ENCODE data around the gene MPZL1. TPM values are rescaled to one million over a fixed set of nuclear protein-coding genes. Genes with fewer than 3 reads are reported as not detected.

The MPZL1 gene
- total and polyA plus RNA-seq, 5 donors from 2014 or later, result 3.3 to 10.0 (median 8.4) TPM

DNA sequence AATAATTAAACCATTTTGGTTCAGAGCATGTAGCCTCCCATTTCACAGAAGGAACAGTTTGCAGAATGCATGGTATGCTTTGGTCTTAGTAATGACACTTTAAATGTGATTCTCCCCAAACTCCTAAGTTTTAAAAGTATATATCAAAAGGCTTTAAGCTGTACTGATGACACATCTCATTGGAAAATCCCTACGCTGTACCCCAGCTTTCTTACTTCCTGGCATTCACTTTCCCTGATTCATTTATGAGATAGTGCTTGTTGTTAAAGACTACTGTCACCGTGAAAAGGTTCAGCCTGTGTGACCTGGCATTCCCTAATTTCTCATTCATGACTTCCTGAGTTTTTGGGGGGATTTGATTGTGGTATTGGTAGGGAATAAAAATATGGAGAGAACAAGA lies 53.4 kb downstream of the MPZL1 start:
- no peaks in the 10 kb centered on the region for H3K9me3 ChIP-seq (ENCODE audit: control insufficient read depth in 2 of 2, low read length in 2 of 2)
- peaks cover 0 to 6% (median under 1%) of the 10 kb centered on the region in 4 donors for H3K4me1 Mint-ChIP-seq
- no peak overlapping the region for H3K27ac Mint-ChIP-seq
- H3K9me3 Mint-ChIP-seq, result peaks cover 0 to 3% (median 0%) of the 10 kb centered on the region in 7 donors
- H3K4me3 ChIP-seq (ENCODE audit: low read depth, low read length), result no peak overlapping the region
- ATAC-seq (ENCODE audit: low read depth in 2 of 2), result no peak
- H3K4me1 ChIP-seq (ENCODE audit: control insufficient read depth, insufficient read depth, low read length, poor library complexity, severe bottlenecking), result no peaks in the 10 kb centered on the region
- H3K27me3 ChIP-seq (ENCODE audit: control insufficient read depth, insufficient read depth, low read length), result no peaks in the 10 kb centered on the region
- DNase-seq, result no peak
- peaks cover 22% of the 10 kb centered on the region for H3K27me3 Mint-ChIP-seq
- no peaks in the 10 kb centered on the region for H3K36me3 ChIP-seq (ENCODE audit: control insufficient read depth, insufficient read depth, low read length)
- peaks cover 19% of the 10 kb centered on the region for H3K36me3 Mint-ChIP-seq
- H3K27ac ChIP-seq (ENCODE audit: insufficient read depth, low read length, poor library complexity, severe bottlenecking), result no peak overlapping the region
- H3K4me3 Mint-ChIP-seq, result no peak overlapping the region

DNA sequence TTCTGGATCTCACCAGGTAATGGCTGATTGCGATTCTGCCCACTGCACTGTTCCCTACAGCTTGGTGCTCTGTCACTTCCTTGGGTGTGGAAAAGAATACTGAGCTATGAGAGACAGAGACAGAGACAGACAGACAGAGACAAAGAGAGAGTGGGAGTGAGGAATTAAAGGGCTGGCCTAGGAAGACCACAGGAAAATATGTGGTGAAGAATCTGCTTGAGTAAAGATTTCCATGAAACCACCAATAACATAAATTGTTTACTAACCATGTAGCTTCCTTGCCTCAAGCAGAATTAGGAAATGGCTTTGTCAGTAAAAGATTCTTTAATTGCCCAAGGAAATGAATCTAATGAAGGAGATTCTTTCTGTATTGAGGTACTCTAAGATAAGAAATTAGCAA lies 54.4 kb downstream of the MPZL1 start:
- no peak for DNase-seq
- H3K27me3 ChIP-seq (ENCODE audit: control insufficient read depth, insufficient read depth, low read length), result no peaks in the 10 kb centered on the region

DNA sequence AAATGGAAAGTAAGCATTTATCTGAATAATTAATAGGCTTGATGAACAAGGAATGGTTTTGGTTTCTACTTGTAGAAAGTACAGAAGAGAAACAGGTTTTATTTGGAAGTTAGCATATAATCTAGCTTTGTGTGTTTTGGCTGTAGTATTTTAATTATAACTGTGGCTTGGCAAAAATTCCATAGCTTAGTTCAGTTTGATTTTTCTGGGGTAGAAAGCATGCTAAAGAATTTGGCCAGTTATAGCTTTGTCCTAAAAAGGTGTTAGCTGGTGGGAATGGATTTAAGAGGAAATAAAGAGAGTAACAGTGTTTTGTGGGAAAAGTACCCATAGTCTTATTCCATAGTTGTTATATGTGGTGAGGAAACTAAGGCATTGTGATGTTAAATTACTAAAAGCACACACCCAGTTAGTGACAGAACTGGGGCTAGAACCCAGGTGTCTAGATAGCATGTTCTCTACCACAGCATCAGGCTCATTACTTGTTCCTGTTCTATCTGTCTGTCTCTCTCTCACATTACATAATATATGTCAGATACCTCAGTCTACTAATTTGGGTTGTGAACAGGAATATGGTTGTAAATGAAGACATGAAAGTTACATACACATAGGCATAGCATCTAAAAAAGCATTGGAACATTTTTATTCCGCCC lies 55.0 kb downstream of the MPZL1 start:
- H3K4me3 Mint-ChIP-seq, result no peak overlapping the region
- DNase-seq, result no peak
- H3K27me3 Mint-ChIP-seq, result peaks cover 28% of the 10 kb centered on the region
- Histone ChIP-seq H3K36me3 (ENCODE audit: control insufficient read depth, insufficient read depth, low read length) (no peaks in the 10 kb centered on the region), H3K4me1 (ENCODE audit: control insufficient read depth, insufficient read depth, low read length, poor library complexity, severe bottlenecking) (no peaks in the 10 kb centered on the region), H3K4me3 (ENCODE audit: low read depth, low read length) (no peak overlapping the region), H3K27ac (ENCODE audit: insufficient read depth, low read length, poor library complexity, severe bottlenecking) (no peak overlapping the region), H3K27me3 (ENCODE audit: control insufficient read depth, insufficient read depth, low read length) (no peaks in the 10 kb centered on the region), H3K9me3 (ENCODE audit: control insufficient read depth in 2 of 2, low read length in 2 of 2) (peaks cover 0 to 2% of the 10 kb centered on the region in 2 experiments)
- no peak overlapping the region for H3K27ac Mint-ChIP-seq
- peaks cover 0 to 6% (median under 1%) of the 10 kb centered on the region in 4 donors for H3K4me1 Mint-ChIP-seq
- no peak for ATAC-seq (ENCODE audit: low read depth in 2 of 2)
- peaks cover 18% of the 10 kb centered on the region for H3K36me3 Mint-ChIP-seq
- H3K9me3 Mint-ChIP-seq, result peaks cover 0 to 3% (median 0%) of the 10 kb centered on the region in 7 donors

More for the DNA sequence above, 54.4 kb downstream of the MPZL1 start:
- Histone ChIP-seq H3K4me3 (ENCODE audit: low read depth, low read length) (no peak overlapping the region), H3K9me3 (ENCODE audit: control insufficient read depth in 2 of 2, low read length in 2 of 2) (no peaks in the 10 kb centered on the region), H3K27ac (ENCODE audit: insufficient read depth, low read length, poor library complexity, severe bottlenecking) (no peak overlapping the region), H3K4me1 (ENCODE audit: control insufficient read depth, insufficient read depth, low read length, poor library complexity, severe bottlenecking) (no peaks in the 10 kb centered on the region), H3K36me3 (ENCODE audit: control insufficient read depth, insufficient read depth, low read length) (no peaks in the 10 kb centered on the region)
- peaks cover 0 to 6% (median under 1%) of the 10 kb centered on the region in 4 donors for H3K4me1 Mint-ChIP-seq
- H3K27me3 Mint-ChIP-seq, result peaks cover 28% of the 10 kb centered on the region
- peaks cover 0 to 3% (median 0%) of the 10 kb centered on the region in 7 donors for H3K9me3 Mint-ChIP-seq
- H3K4me3 Mint-ChIP-seq, result no peak overlapping the region
- peaks cover 18% of the 10 kb centered on the region for H3K36me3 Mint-ChIP-seq
- no peak overlapping the region for H3K27ac Mint-ChIP-seq
- ATAC-seq (ENCODE audit: low read depth in 2 of 2), result no peak

DNA sequence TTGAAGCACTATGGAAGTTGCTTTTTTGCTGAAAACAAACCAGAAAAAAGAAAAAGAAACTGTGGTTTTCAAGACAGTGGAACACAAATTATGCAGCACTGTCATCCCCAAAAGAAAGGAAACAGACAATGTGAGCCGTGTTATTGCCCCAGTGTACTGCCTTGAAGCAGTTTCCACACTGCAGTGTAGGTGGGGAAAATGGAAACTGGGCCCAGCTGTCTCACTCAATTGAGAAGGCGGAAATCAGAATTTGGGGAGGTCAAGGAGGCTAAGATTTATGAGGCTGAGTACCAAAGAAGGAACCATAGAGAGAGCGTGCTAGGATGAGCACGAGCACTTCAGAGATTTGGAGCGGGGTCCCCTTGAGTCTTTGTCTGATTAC lies 55.5 kb downstream of the MPZL1 start:
- DNase-seq (no peak), ATAC-seq (ENCODE audit: low read depth in 2 of 2) (no peak)
- Histone ChIP-seq H3K27me3 (ENCODE audit: control insufficient read depth, insufficient read depth, low read length) (no peaks in the 10 kb centered on the region), H3K27ac (ENCODE audit: insufficient read depth, low read length, poor library complexity, severe bottlenecking) (no peak overlapping the region), H3K4me1 (ENCODE audit: control insufficient read depth, insufficient read depth, low read length, poor library complexity, severe bottlenecking) (no peaks in the 10 kb centered on the region), H3K9me3 (ENCODE audit: control insufficient read depth in 2 of 2, low read length in 2 of 2) (peaks cover 0 to 2% of the 10 kb centered on the region in 2 experiments), H3K4me3 (ENCODE audit: low read depth, low read length) (no peak overlapping the region), H3K36me3 (ENCODE audit: control insufficient read depth, insufficient read depth, low read length) (no peaks in the 10 kb centered on the region)
- Mint-ChIP-seq H3K36me3 (peaks cover 18% of the 10 kb centered on the region), H3K27ac (peak overlapping the region in 1 of 3 donors; percentile 22), H3K4me3 (no peak overlapping the region), H3K27me3 (peaks cover 28% of the 10 kb centered on the region), H3K4me1 (peaks cover 0 to 6% (median under 1%) of the 10 kb centered on the region in 4 donors), H3K9me3 (peaks cover 0 to 3% (median 0%) of the 10 kb centered on the region in 7 donors)

- peaks cover 0 to 3% (median 0%) of the 10 kb centered on the region in 7 donors for H3K9me3 Mint-ChIP-seq
- no peak overlapping the region for H3K4me3 Mint-ChIP-seq
Measured at GRCh38 chr1:167781558-167781957, 59.8 kb downstream of the MPZL1 start.

DNA sequence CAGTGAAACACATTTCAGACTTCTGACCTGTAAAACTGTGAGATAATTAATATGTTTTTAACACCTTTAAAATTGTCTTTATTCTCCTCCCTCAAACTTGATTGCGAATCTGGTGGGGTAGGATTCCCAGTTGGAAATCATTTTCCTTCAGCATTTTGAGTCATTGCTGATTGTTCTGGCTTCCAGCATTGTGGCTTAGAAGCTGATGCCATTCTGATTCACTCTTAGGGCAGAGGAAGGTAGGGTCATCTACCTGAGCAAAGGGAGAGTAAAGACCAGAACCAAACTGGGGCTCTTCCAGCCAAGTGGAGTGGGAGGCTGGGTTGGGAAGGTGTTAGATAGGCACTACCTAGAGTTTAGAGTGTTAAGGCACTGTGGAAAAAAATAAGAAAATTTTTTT lies 61.2 kb downstream of the MPZL1 start:
- H3K27ac ChIP-seq (ENCODE audit: insufficient read depth, low read length, poor library complexity, severe bottlenecking), result no peak overlapping the region
- no peak overlapping the region for H3K4me3 ChIP-seq (ENCODE audit: low read depth, low read length)
- no peaks in the 10 kb centered on the region for H3K4me1 Mint-ChIP-seq
- H3K27ac Mint-ChIP-seq, result no peak overlapping the region
- peaks cover 10% of the 10 kb centered on the region for H3K36me3 Mint-ChIP-seq
- no peaks in the 10 kb centered on the region for H3K27me3 ChIP-seq (ENCODE audit: control insufficient read depth, insufficient read depth, low read length)
- ATAC-seq (ENCODE audit: low read depth in 2 of 2) (no peak), DNase-seq (no peak)
- H3K9me3 ChIP-seq (ENCODE audit: control insufficient read depth in 2 of 2, low read length in 2 of 2), result peaks cover 0 to 2% of the 10 kb centered on the region in 2 experiments
- no peaks in the 10 kb centered on the region for H3K36me3 ChIP-seq (ENCODE audit: control insufficient read depth, insufficient read depth, low read length)
- H3K4me1 ChIP-seq (ENCODE audit: control insufficient read depth, insufficient read depth, low read length, poor library complexity, severe bottlenecking), result no peaks in the 10 kb centered on the region
- H3K9me3 Mint-ChIP-seq, result peaks cover 0 to 3% (median 0%) of the 10 kb centered on the region in 7 donors
- H3K4me3 Mint-ChIP-seq, result no peak overlapping the region
- H3K27me3 Mint-ChIP-seq, result peaks cover 13% of the 10 kb centered on the region

More at GRCh38 chr1:167781558-167781957, 59.8 kb downstream of the MPZL1 start:
- H3K4me1 ChIP-seq (ENCODE audit: control insufficient read depth, insufficient read depth, low read length, poor library complexity, severe bottlenecking), result no peaks in the 10 kb centered on the region
- Mint-ChIP-seq H3K27me3 (peaks cover 19% of the 10 kb centered on the region), H3K4me1 (peaks cover 0 to 6% (median under 1%) of the 10 kb centered on the region in 4 donors), H3K27ac (no peak overlapping the region), H3K36me3 (peaks cover 10% of the 10 kb centered on the region)
- H3K9me3 ChIP-seq (ENCODE audit: control insufficient read depth in 2 of 2, low read length in 2 of 2), result peaks cover 0 to 2% of the 10 kb centered on the region in 2 experiments
- no peaks in the 10 kb centered on the region for H3K36me3 ChIP-seq (ENCODE audit: control insufficient read depth, insufficient read depth, low read length)
- ATAC-seq (ENCODE audit: low read depth in 2 of 2) (no peak), DNase-seq (no peak)
- H3K4me3 ChIP-seq (ENCODE audit: low read depth, low read length), result no peak overlapping the region
- H3K27me3 ChIP-seq (ENCODE audit: control insufficient read depth, insufficient read depth, low read length), result no peaks in the 10 kb centered on the region
- H3K27ac ChIP-seq (ENCODE audit: insufficient read depth, low read length, poor library complexity, severe bottlenecking), result no peak overlapping the region

DNA sequence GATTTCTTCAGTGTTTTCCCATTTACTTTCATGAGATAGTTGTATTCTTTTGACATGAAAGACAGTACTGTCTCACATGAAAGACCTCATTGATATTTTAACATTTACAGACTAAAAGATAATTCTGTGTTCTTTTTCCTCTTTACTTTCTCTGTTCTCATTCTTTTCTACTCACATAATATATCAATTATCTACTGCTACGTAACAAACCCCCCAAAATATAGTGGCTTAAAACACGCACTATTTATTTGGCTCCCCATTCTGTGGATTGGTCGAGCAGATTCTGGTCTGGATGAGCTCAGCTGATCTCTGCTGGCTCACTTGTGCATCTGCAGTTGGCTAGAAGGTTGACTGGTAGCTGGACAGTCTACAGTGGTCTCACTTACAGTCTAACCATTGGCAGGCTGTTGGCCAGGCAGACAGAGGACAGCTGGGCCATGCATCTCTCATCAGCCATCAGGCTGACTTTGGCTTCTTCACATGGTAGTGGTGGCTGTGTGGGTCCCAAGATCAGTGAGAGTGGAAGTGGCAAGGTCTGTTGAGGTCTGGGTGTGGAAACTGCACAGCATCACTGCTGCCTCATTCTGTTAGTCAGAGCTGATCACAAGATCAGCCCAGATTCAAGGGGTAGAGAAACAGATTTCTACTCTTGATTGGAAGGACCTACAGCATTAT lies 63.2 kb downstream of the MPZL1 start:
- peaks cover 8% of the 10 kb centered on the region for H3K27me3 Mint-ChIP-seq

More for the DNA sequence above, 63.2 kb downstream of the MPZL1 start:
- Histone ChIP-seq H3K4me3 (ENCODE audit: low read depth, low read length) (no peak overlapping the region), H3K27ac (ENCODE audit: insufficient read depth, low read length, poor library complexity, severe bottlenecking) (no peak overlapping the region), H3K36me3 (ENCODE audit: control insufficient read depth, insufficient read depth, low read length) (no peaks in the 10 kb centered on the region), H3K9me3 (ENCODE audit: control insufficient read depth in 2 of 2, low read length in 2 of 2) (peaks cover 0 to 2% of the 10 kb centered on the region in 2 experiments), H3K27me3 (ENCODE audit: control insufficient read depth, insufficient read depth, low read length) (no peaks in the 10 kb centered on the region), H3K4me1 (ENCODE audit: control insufficient read depth, insufficient read depth, low read length, poor library complexity, severe bottlenecking) (no peaks in the 10 kb centered on the region)
- Mint-ChIP-seq H3K27ac (no peak overlapping the region), H3K4me3 (peak overlapping the region in 1 of 4 donors; percentile 11), H3K9me3 (peaks cover 0 to 2% (median 0%) of the 10 kb centered on the region in 7 donors), H3K4me1 (no peaks in the 10 kb centered on the region), H3K36me3 (peaks cover 17% of the 10 kb centered on the region)
- ATAC-seq (ENCODE audit: low read depth in 2 of 2) (no peak), DNase-seq (no peak)
